GM23338 (cell line): Measurements from ENCODE around the gene MFGE8. TPM values are rescaled to one million over a fixed set of nuclear protein-coding genes. Genes with fewer than 3 reads are reported as not detected.

Source experiments
- ATAC-seq: fragments of 200-7000 bp; cut with Tn5 transposase; 3 replicates; pipeline ENCODE4 v1.9.1; 2020
- DNase-seq: peaks from one replicate; pipeline ENCODE4 v3.0.0-alpha.2; 2015; ENCODE audit warnings: low spot score
- H2AFZ ChIP-seq: fragments of 200-600 bp; sonication (generic); 2 replicates; pipeline ENCODE4 v1.8.0; 2016; ENCODE audit warnings: antibody characterized with exemption, mild to moderate bottlenecking, moderate library complexity
- H3F3A ChIP-seq: fragments of 200-600 bp; sonication (generic); replicated peaks from 2 replicates; pipeline ENCODE4 v1.8.0; 2017; ENCODE audit warnings: antibody characterized with exemption, mixed run types, low read depth
- H3K27ac ChIP-seq: fragments of 200-600 bp; sonication (generic); 2 replicates; pipeline ENCODE4 v1.6.1; 2016; ENCODE audit warnings: low read depth
- H3K27me3 ChIP-seq: fragments of 200-600 bp; sonication (generic); 2 replicates; pipeline ENCODE4 v1.8.0; 2016; ENCODE audit warnings: mild to moderate bottlenecking, mixed run types, moderate library complexity; ENCODE audit not compliant: insufficient read depth
- H3K36me3 ChIP-seq: fragments of 200-600 bp; sonication (generic); 2 replicates; pipeline ENCODE4 v1.8.0; 2016; ENCODE audit warnings: mild to moderate bottlenecking; ENCODE audit not compliant: insufficient read depth
- H3K4me1 ChIP-seq: fragments of 200-600 bp; sonication (generic); 2 replicates; pipeline ENCODE4 v1.8.0; 2016; ENCODE audit warnings: mild to moderate bottlenecking, moderate library complexity; ENCODE audit not compliant: insufficient read depth
- H3K4me2 ChIP-seq: fragments of 200-600 bp; sonication (generic); 2 replicates; pipeline ENCODE4 v1.7.1; 2017; ENCODE audit warnings: mixed run types
- H3K4me3 ChIP-seq: fragments of 200-600 bp; sonication (generic); 2 replicates; pipeline ENCODE4 v1.6.1; 2016; ENCODE audit warnings: mixed run types
- H3K79me2 ChIP-seq: fragments of 200-600 bp; sonication (generic); replicated peaks from 2 replicates; pipeline ENCODE4 v1.8.0; 2017; ENCODE audit warnings: mild to moderate bottlenecking; ENCODE audit not compliant: insufficient read depth
- H3K9me2 ChIP-seq: fragments of 200-600 bp; sonication (generic); 2 replicates; pipeline ENCODE4 v1.8.0; 2017; ENCODE audit not compliant: insufficient read depth
- H4K20me1 ChIP-seq: fragments of 200-600 bp; sonication (generic); replicated peaks from 2 replicates; pipeline ENCODE4 v1.8.0; 2017; ENCODE audit warnings: mild to moderate bottlenecking; ENCODE audit not compliant: insufficient read depth
- H3K27ac Mint-ChIP-seq: 2 replicates; pipeline ENCODE4 v1.8.0; 2020; ENCODE audit warnings: inconsistent platforms, mild to moderate bottlenecking, moderate library complexity, mixed read lengths
- H3K27me3 Mint-ChIP-seq: 3 replicates; pipeline ENCODE4 v1.8.0; 2022; ENCODE audit warnings: low read depth, mild to moderate bottlenecking, moderate library complexity, mixed read lengths, inconsistent platforms; ENCODE audit not compliant: insufficient read depth, poor library complexity
- H3K36me3 Mint-ChIP-seq: 3 replicates; pipeline ENCODE4 v1.8.0; 2021; ENCODE audit warnings: low read depth, mild to moderate bottlenecking, inconsistent platforms, moderate library complexity, mixed read lengths
- H3K4me1 Mint-ChIP-seq: 3 replicates; pipeline ENCODE4 v1.8.0; 2020; ENCODE audit warnings: mild to moderate bottlenecking, inconsistent platforms, mixed read lengths
- H3K4me3 Mint-ChIP-seq: 3 replicates; pipeline ENCODE4 v1.8.0; 2021; ENCODE audit warnings: moderate library complexity, mild to moderate bottlenecking, inconsistent platforms, mixed read lengths
- H3K9me3 Mint-ChIP-seq: 3 replicates; pipeline ENCODE4 v1.8.0; 2020; ENCODE audit warnings: moderate library complexity, mild to moderate bottlenecking, inconsistent platforms, mixed read lengths
- CREB1 ChIP-seq: fragments of 250-450 bp; sonication (Bioruptor Pico); IDR thresholded peaks from 2 replicates; pipeline ENCODE4 v1.5.0; 2020; ENCODE audit warnings: low read depth, mild to moderate bottlenecking, moderate library complexity
- EZH2phosphoT487 ChIP-seq: fragments of 200-600 bp; sonication (generic); IDR thresholded peaks from one replicate; pipeline ENCODE4 v1.8.1; 2018; ENCODE audit warnings: antibody characterized with exemption; ENCODE audit not compliant: unreplicated experiment
- STAT1 ChIP-seq: IDR thresholded peaks from one replicate; pipeline ENCODE4 v1.6.1; 2016; ENCODE audit warnings: antibody characterized with exemption; ENCODE audit not compliant: unreplicated experiment
- ZNF462 ChIP-seq: fragments of 250-450 bp; sonication (Bioruptor Pico); IDR thresholded peaks from 2 replicates; pipeline ENCODE4 v1.5.0; 2020; ENCODE audit warnings: mild to moderate bottlenecking, moderate library complexity
- polyA plus RNA-seq: library from polyadenylated mRNA; unstranded; fragments of >200 nt; fragmentation: Nextera tagmentation; extraction: Ambion mirVana; gene quantifications from 2 replicates; pipeline ENCODE4 v1.2.1, GENCODE V29; 2016
- total RNA-seq: library from RNA; depleted of rRNA; stranded (reverse); fragments of >200 nt; shearing (Covaris generic); gene quantifications from 2 replicates; pipeline ENCODE4 v1.2.3, GENCODE V29; 2014
- TF ChIP-seq, protein P1 (sequence below): IDR thresholded peaks from 2 replicates; pipeline ENCODE4 v1.6.1; 2016; ENCODE audit warnings: antibody characterized with exemption
- TF ChIP-seq, protein P2 (sequence below): IDR thresholded peaks from one replicate; pipeline ENCODE4 v1.6.1; 2018; ENCODE audit warnings: antibody characterized with exemption; ENCODE audit not compliant: unreplicated experiment

The MFGE8 gene
- total and polyA plus RNA-seq, 2 experiments from 2014 or later = 279 to 671 TPM

GRCh38 chr15:88859550-88859949 lies 53.6 kb downstream of the MFGE8 start:
- TF ChIP-seq CREB1 (no peak), EZH2phosphoT487 (no peak)
- no peak for DNase-seq
- H3K4me3 ChIP-seq = no peak overlapping the region

GRCh38 chr15:88858934-88859333 lies 54.2 kb downstream of the MFGE8 start:
- no peak overlapping the region for H3K27ac ChIP-seq
- Mint-ChIP-seq H3K36me3 (peaks cover 8% of the 10 kb centered on the region; the same call in 2 of the 3 replicates), H3K4me3 (no peak overlapping the region), H3K27me3 (peaks cover 1% of the 10 kb centered on the region), H3K9me3 (peaks cover 22% of the 10 kb centered on the region), H3K27ac (no peak overlapping the region), H3K4me1 (no peaks in the 10 kb centered on the region)
- H3K4me2 ChIP-seq = no peak overlapping the region
- H3K4me1 ChIP-seq = no peaks in the 10 kb centered on the region
- no peaks in the 10 kb centered on the region for H3K79me2 ChIP-seq
- no peaks in the 10 kb centered on the region for H3K9me2 ChIP-seq
- H3F3A ChIP-seq = no peaks in the 10 kb centered on the region
- no peak overlapping the region for H2AFZ ChIP-seq
- ATAC-seq (no peak), DNase-seq (no peak)
- H3K27me3 ChIP-seq = no peaks in the 10 kb centered on the region
- H4K20me1 ChIP-seq = no peaks in the 10 kb centered on the region
- no peak overlapping the region for H3K4me3 ChIP-seq
- H3K36me3 ChIP-seq = no peaks in the 10 kb centered on the region
- TF ChIP-seq, protein P1, sequence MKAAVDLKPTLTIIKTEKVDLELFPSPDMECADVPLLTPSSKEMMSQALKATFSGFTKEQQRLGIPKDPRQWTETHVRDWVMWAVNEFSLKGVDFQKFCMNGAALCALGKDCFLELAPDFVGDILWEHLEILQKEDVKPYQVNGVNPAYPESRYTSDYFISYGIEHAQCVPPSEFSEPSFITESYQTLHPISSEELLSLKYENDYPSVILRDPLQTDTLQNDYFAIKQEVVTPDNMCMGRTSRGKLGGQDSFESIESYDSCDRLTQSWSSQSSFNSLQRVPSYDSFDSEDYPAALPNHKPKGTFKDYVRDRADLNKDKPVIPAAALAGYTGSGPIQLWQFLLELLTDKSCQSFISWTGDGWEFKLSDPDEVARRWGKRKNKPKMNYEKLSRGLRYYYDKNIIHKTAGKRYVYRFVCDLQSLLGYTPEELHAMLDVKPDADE = no peak

More at GRCh38 chr15:88859550-88859949, 53.6 kb downstream of the MFGE8 start:
- H3F3A ChIP-seq = no peaks in the 10 kb centered on the region
- no peaks in the 10 kb centered on the region for H3K4me1 ChIP-seq
- no peaks in the 10 kb centered on the region for H3K9me2 ChIP-seq
- no peaks in the 10 kb centered on the region for H4K20me1 ChIP-seq
- no peaks in the 10 kb centered on the region for H3K27me3 ChIP-seq
- H3K27ac Mint-ChIP-seq = no peak overlapping the region
- no peak overlapping the region for H2AFZ ChIP-seq
- H3K36me3 ChIP-seq = no peaks in the 10 kb centered on the region
- no peak for ATAC-seq
- no peaks in the 10 kb centered on the region for H3K79me2 ChIP-seq
- peaks cover 1% of the 10 kb centered on the region for H3K27me3 Mint-ChIP-seq
- no peaks in the 10 kb centered on the region for H3K4me1 Mint-ChIP-seq
- H3K36me3 Mint-ChIP-seq = peaks cover 6% of the 10 kb centered on the region; the same call in 2 of the 3 replicates
- no peak overlapping the region for H3K4me3 Mint-ChIP-seq
- H3K27ac ChIP-seq = no peak overlapping the region
- no peak overlapping the region for H3K4me2 ChIP-seq
- peaks cover 16% of the 10 kb centered on the region for H3K9me3 Mint-ChIP-seq

- Histone ChIP-seq H3K9me2 (no peaks in the 10 kb centered on the region), H3K36me3 (no peaks in the 10 kb centered on the region), H3K27me3 (no peaks in the 10 kb centered on the region), H3K79me2 (no peaks in the 10 kb centered on the region), H3K4me2 (no peak overlapping the region), H3K27ac (no peak overlapping the region), H4K20me1 (no peaks in the 10 kb centered on the region), H3K4me1 (no peaks in the 10 kb centered on the region), H2AFZ (no peak overlapping the region), H3F3A (no peaks in the 10 kb centered on the region), H3K4me3 (no peak overlapping the region)
- Mint-ChIP-seq H3K4me1 (no peaks in the 10 kb centered on the region), H3K27ac (no peak overlapping the region), H3K9me3 (peaks cover 23% of the 10 kb centered on the region), H3K27me3 (peaks cover 1% of the 10 kb centered on the region), H3K4me3 (no peak overlapping the region), H3K36me3 (peaks cover 8% of the 10 kb centered on the region; the same call in 2 of the 3 replicates)
- DNase-seq (no peak), ATAC-seq (no peak)
- TF ChIP-seq ZNF462 (CRISPR knock-in tag) = no peak
- TF ChIP-seq, protein P2, sequence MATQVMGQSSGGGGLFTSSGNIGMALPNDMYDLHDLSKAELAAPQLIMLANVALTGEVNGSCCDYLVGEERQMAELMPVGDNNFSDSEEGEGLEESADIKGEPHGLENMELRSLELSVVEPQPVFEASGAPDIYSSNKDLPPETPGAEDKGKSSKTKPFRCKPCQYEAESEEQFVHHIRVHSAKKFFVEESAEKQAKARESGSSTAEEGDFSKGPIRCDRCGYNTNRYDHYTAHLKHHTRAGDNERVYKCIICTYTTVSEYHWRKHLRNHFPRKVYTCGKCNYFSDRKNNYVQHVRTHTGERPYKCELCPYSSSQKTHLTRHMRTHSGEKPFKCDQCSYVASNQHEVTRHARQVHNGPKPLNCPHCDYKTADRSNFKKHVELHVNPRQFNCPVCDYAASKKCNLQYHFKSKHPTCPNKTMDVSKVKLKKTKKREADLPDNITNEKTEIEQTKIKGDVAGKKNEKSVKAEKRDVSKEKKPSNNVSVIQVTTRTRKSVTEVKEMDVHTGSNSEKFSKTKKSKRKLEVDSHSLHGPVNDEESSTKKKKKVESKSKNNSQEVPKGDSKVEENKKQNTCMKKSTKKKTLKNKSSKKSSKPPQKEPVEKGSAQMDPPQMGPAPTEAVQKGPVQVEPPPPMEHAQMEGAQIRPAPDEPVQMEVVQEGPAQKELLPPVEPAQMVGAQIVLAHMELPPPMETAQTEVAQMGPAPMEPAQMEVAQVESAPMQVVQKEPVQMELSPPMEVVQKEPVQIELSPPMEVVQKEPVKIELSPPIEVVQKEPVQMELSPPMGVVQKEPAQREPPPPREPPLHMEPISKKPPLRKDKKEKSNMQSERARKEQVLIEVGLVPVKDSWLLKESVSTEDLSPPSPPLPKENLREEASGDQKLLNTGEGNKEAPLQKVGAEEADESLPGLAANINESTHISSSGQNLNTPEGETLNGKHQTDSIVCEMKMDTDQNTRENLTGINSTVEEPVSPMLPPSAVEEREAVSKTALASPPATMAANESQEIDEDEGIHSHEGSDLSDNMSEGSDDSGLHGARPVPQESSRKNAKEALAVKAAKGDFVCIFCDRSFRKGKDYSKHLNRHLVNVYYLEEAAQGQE = no peak
- no peak for TF ChIP-seq EZH2phosphoT487
- no peak for TF ChIP-seq STAT1
Observed at GRCh38 chr15:88852476-88852875, 60.7 kb downstream of the MFGE8 start.
